Body of pancreas (tissue), 4 donors: ENCODE measurements around the gene HYAL1.

Experiments used
- CTCF ChIP-seq, 7 experiments: fragments of 450-650 bp in 4 of 7; fragments of 200-600 bp in 3 of 7; sonication (generic) in 3 of 7; IDR thresholded peaks; one replicate each; pipeline ENCODE4 v1.5.1; 2016 to 2019; ENCODE audit warnings: antibody characterized with exemption in 7 of 7
- POLR2A ChIP-seq, 3 donors: fragments of 450-650 bp; IDR thresholded peaks; one replicate each; pipeline ENCODE4 v1.6.1; 2016; ENCODE audit warnings: antibody characterized with exemption in 3 of 3, mild to moderate bottlenecking in 2 of 3

- TF ChIP-seq CTCF (IDR thresholded peaks at IDR 0.05) (no peak), POLR2A (IDR thresholded peaks at IDR 0.05) (no peak)
Observed at GRCh38 chr3:50287262-50287661, 16.1 kb downstream of the HYAL1 start.
